GM23338 (cell line): ENCODE measurements around the gene WDR54. TPM values are rescaled to one million over a fixed set of nuclear protein-coding genes. Genes with fewer than 3 reads are reported as not detected.
"Not testable (repeated sequence)": the region's sequence is repeated elsewhere in the genome, so short reads cannot be mapped to it uniquely, and the experiment has no call there.

Source experiments
- ATAC-seq: fragments of 200-7000 bp; cut with Tn5 transposase; 3 replicates; pipeline ENCODE4 v1.9.1; 2020
- DNase-seq: peaks from one replicate; pipeline ENCODE4 v3.0.0-alpha.2; 2015; ENCODE audit warnings: low spot score
- H2AFZ ChIP-seq: fragments of 200-600 bp; sonication (generic); 2 replicates; pipeline ENCODE4 v1.8.0; 2016; ENCODE audit warnings: antibody characterized with exemption, mild to moderate bottlenecking, moderate library complexity
- H3F3A ChIP-seq: fragments of 200-600 bp; sonication (generic); replicated peaks from 2 replicates; pipeline ENCODE4 v1.8.0; 2017; ENCODE audit warnings: antibody characterized with exemption, mixed run types, low read depth
- H3K27ac ChIP-seq: fragments of 200-600 bp; sonication (generic); 2 replicates; pipeline ENCODE4 v1.6.1; 2016; ENCODE audit warnings: low read depth
- H3K27me3 ChIP-seq: fragments of 200-600 bp; sonication (generic); 2 replicates; pipeline ENCODE4 v1.8.0; 2016; ENCODE audit warnings: mild to moderate bottlenecking, mixed run types, moderate library complexity; ENCODE audit not compliant: insufficient read depth
- H3K36me3 ChIP-seq: fragments of 200-600 bp; sonication (generic); 2 replicates; pipeline ENCODE4 v1.8.0; 2016; ENCODE audit warnings: mild to moderate bottlenecking; ENCODE audit not compliant: insufficient read depth
- H3K4me1 ChIP-seq: fragments of 200-600 bp; sonication (generic); 2 replicates; pipeline ENCODE4 v1.8.0; 2016; ENCODE audit warnings: mild to moderate bottlenecking, moderate library complexity; ENCODE audit not compliant: insufficient read depth
- H3K4me2 ChIP-seq: fragments of 200-600 bp; sonication (generic); 2 replicates; pipeline ENCODE4 v1.7.1; 2017; ENCODE audit warnings: mixed run types
- H3K4me3 ChIP-seq: fragments of 200-600 bp; sonication (generic); 2 replicates; pipeline ENCODE4 v1.6.1; 2016; ENCODE audit warnings: mixed run types
- H3K79me2 ChIP-seq: fragments of 200-600 bp; sonication (generic); replicated peaks from 2 replicates; pipeline ENCODE4 v1.8.0; 2017; ENCODE audit warnings: mild to moderate bottlenecking; ENCODE audit not compliant: insufficient read depth
- H3K9me2 ChIP-seq: fragments of 200-600 bp; sonication (generic); 2 replicates; pipeline ENCODE4 v1.8.0; 2017; ENCODE audit not compliant: insufficient read depth
- H4K20me1 ChIP-seq: fragments of 200-600 bp; sonication (generic); replicated peaks from 2 replicates; pipeline ENCODE4 v1.8.0; 2017; ENCODE audit warnings: mild to moderate bottlenecking; ENCODE audit not compliant: insufficient read depth
- H3K27ac Mint-ChIP-seq: 2 replicates; pipeline ENCODE4 v1.8.0; 2020; ENCODE audit warnings: inconsistent platforms, mild to moderate bottlenecking, moderate library complexity, mixed read lengths
- H3K27me3 Mint-ChIP-seq: 3 replicates; pipeline ENCODE4 v1.8.0; 2022; ENCODE audit warnings: low read depth, mild to moderate bottlenecking, moderate library complexity, mixed read lengths, inconsistent platforms; ENCODE audit not compliant: insufficient read depth, poor library complexity
- H3K36me3 Mint-ChIP-seq: 3 replicates; pipeline ENCODE4 v1.8.0; 2021; ENCODE audit warnings: low read depth, mild to moderate bottlenecking, inconsistent platforms, moderate library complexity, mixed read lengths
- H3K4me1 Mint-ChIP-seq: 3 replicates; pipeline ENCODE4 v1.8.0; 2020; ENCODE audit warnings: mild to moderate bottlenecking, inconsistent platforms, mixed read lengths
- H3K4me3 Mint-ChIP-seq: 3 replicates; pipeline ENCODE4 v1.8.0; 2021; ENCODE audit warnings: moderate library complexity, mild to moderate bottlenecking, inconsistent platforms, mixed read lengths
- H3K9me3 Mint-ChIP-seq: 3 replicates; pipeline ENCODE4 v1.8.0; 2020; ENCODE audit warnings: moderate library complexity, mild to moderate bottlenecking, inconsistent platforms, mixed read lengths
- EZH2 ChIP-seq: fragments of 200-600 bp; sonication (generic); IDR thresholded peaks from one replicate; pipeline ENCODE4 v1.8.0; 2017; ENCODE audit warnings: antibody characterized with exemption, mild to moderate bottlenecking, low read depth; ENCODE audit not compliant: unreplicated experiment
- NANOG ChIP-seq: IDR thresholded peaks from 2 replicates; pipeline ENCODE4 v1.6.1; 2016; ENCODE audit warnings: antibody characterized with exemption, borderline replicate concordance
- STAT1 ChIP-seq: IDR thresholded peaks from one replicate; pipeline ENCODE4 v1.6.1; 2016; ENCODE audit warnings: antibody characterized with exemption; ENCODE audit not compliant: unreplicated experiment
- ZNF114 ChIP-seq: fragments of 250-450 bp; sonication (Bioruptor Pico); IDR thresholded peaks from 2 replicates; pipeline ENCODE4 v1.5.0; 2020; ENCODE audit warnings: mild to moderate bottlenecking, moderate library complexity
- ZNF462 ChIP-seq: fragments of 250-450 bp; sonication (Bioruptor Pico); IDR thresholded peaks from 2 replicates; pipeline ENCODE4 v1.5.0; 2020; ENCODE audit warnings: mild to moderate bottlenecking, moderate library complexity
- polyA plus RNA-seq: library from polyadenylated mRNA; unstranded; fragments of >200 nt; fragmentation: Nextera tagmentation; extraction: Ambion mirVana; gene quantifications from 2 replicates; pipeline ENCODE4 v1.2.1, GENCODE V29; 2016
- total RNA-seq: library from RNA; depleted of rRNA; stranded (reverse); fragments of >200 nt; shearing (Covaris generic); gene quantifications from 2 replicates; pipeline ENCODE4 v1.2.3, GENCODE V29; 2014
- TF ChIP-seq, protein P1 (sequence below): IDR thresholded peaks from 2 replicates; pipeline ENCODE4 v1.6.1; 2016; ENCODE audit warnings: antibody characterized with exemption

Gene WDR54
- total and polyA plus RNA-seq, 2 experiments from 2014 or later = 41.3 to 42.6 TPM

- Histone ChIP-seq H3K27me3 (no peaks in the 10 kb centered on the region), H3K4me3 (peak overlapping the region; percentile 90), H4K20me1 (peaks cover 4% of the 10 kb centered on the region; the same call in 1 of the 2 replicates), H3K9me2 (no peaks in the 10 kb centered on the region), H3K4me2 (peak overlapping the region; percentile 93), H3K36me3 (no peaks in the 10 kb centered on the region; the same call in 1 of the 2 replicates), H3K27ac (no peak overlapping the region), H2AFZ (peak overlapping the region; percentile 47), H3F3A (peaks cover 12% of the 10 kb centered on the region; the same call in 1 of the 2 replicates), H3K4me1 (no peaks in the 10 kb centered on the region; the same call in 1 of the 2 replicates), H3K79me2 (peaks cover 10% of the 10 kb centered on the region)
- ATAC-seq = peak; percentile 3; the same call in 2 of the 3 replicates
- peaks cover 11% of the 10 kb centered on the region for H3K27me3 Mint-ChIP-seq
- H3K4me3 Mint-ChIP-seq = peak overlapping the region; percentile 99
- H3K27ac Mint-ChIP-seq = peak overlapping the region; percentile 80; the same call in 1 of the 2 replicates
- TF ChIP-seq EZH2 = no peak
- H3K4me1 Mint-ChIP-seq = peaks cover 14% of the 10 kb centered on the region
- no peak for DNase-seq
- H3K9me3 Mint-ChIP-seq = peaks cover 2% of the 10 kb centered on the region; the same call in 1 of the 3 replicates
- peaks cover 17% of the 10 kb centered on the region for H3K36me3 Mint-ChIP-seq
Observed at GRCh38 chr2:74464406-74464805, 42.9 kb downstream of the WDR54 start.

GRCh38 chr2:74470742-74471141 is 49.2 kb downstream of the WDR54 start:
- not testable (repeated sequence) for H3K27ac ChIP-seq, H3K36me3 ChIP-seq, H3K9me2 ChIP-seq, H3K4me1 Mint-ChIP-seq, H2AFZ ChIP-seq, H4K20me1 ChIP-seq, ATAC-seq, H3K79me2 ChIP-seq, DNase-seq, H3K4me2 ChIP-seq, H3K9me3 Mint-ChIP-seq, H3K27me3 ChIP-seq, H3K27ac Mint-ChIP-seq, H3K4me3 ChIP-seq, H3K4me1 ChIP-seq
- Mint-ChIP-seq H3K27me3 (peaks cover 15% of the 10 kb centered on the region), H3K36me3 (peaks cover 17% of the 10 kb centered on the region), H3K4me3 (peak overlapping the region; percentile 55; the same call in 2 of the 3 replicates)
- peaks cover 13% of the 10 kb centered on the region for H3F3A ChIP-seq

DNA sequence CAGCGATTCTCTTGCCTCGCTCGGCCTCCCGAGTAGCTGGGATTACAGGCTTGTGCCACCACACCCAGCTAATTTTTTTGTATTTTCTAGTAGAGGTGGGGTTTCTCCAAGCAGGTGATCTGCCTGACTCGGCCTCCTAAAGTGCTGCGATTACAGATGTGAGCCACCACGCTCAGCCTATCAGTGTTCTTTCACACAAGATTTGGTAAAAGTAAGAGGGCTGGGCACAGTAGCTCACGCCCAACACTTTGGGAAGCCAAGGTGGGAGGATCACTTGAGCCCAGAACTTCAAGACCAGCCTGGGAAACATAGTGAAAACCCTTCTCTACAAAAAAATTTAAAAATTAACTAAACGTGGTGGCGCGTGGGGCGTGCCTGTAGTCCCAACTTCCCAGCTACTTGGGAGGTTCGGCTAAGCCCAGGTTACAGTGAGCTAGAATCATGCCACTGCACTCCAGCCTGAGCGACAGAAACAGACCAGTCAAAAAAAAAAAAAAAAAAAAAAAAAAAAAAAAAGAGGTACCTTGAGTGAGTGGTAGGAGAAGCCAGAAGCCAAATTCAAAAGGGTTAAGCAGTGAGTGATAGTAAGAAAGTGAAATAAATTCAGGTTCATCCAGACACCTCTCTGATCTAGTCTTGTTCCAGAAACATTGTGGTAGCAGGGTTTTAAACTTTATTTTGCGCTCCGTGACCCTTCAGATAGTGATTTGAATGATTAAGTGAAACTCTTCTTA is 50.0 kb downstream of the WDR54 start:
- ATAC-seq = no peak
- Mint-ChIP-seq H3K27ac (peak overlapping the region; percentile 98), H3K4me3 (peak overlapping the region; percentile 98), H3K27me3 (peaks cover 15% of the 10 kb centered on the region), H3K36me3 (peaks cover 19% of the 10 kb centered on the region), H3K9me3 (no peaks in the 10 kb centered on the region; the same call in 2 of the 3 replicates), H3K4me1 (peaks cover 2% of the 10 kb centered on the region; the same call in 1 of the 3 replicates)
- peaks cover 13% of the 10 kb centered on the region for H3F3A ChIP-seq
- no peaks in the 10 kb centered on the region for H3K27me3 ChIP-seq
- no peaks in the 10 kb centered on the region for H4K20me1 ChIP-seq
- peaks cover 7% of the 10 kb centered on the region; the same call in 1 of the 2 replicates for H3K4me1 ChIP-seq
- peak overlapping the region; percentile 72 for H2AFZ ChIP-seq
- peak overlapping the region; percentile 92 for H3K4me2 ChIP-seq
- peak overlapping the region; percentile 80 for H3K4me3 ChIP-seq
- H3K9me2 ChIP-seq = no peaks in the 10 kb centered on the region
- H3K36me3 ChIP-seq = no peaks in the 10 kb centered on the region
- no peaks in the 10 kb centered on the region for H3K79me2 ChIP-seq
- peak overlapping the region; percentile 83; the same call in 1 of the 2 replicates for H3K27ac ChIP-seq
- DNase-seq = no peak
- TF ChIP-seq ZNF114 (CRISPR knock-in tag) (no peak), NANOG (no peak), ZNF462 (CRISPR knock-in tag) (no peak), STAT1 (no peak)
- TF ChIP-seq, protein P1, sequence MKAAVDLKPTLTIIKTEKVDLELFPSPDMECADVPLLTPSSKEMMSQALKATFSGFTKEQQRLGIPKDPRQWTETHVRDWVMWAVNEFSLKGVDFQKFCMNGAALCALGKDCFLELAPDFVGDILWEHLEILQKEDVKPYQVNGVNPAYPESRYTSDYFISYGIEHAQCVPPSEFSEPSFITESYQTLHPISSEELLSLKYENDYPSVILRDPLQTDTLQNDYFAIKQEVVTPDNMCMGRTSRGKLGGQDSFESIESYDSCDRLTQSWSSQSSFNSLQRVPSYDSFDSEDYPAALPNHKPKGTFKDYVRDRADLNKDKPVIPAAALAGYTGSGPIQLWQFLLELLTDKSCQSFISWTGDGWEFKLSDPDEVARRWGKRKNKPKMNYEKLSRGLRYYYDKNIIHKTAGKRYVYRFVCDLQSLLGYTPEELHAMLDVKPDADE = no peak
